Natural killer cell (primary cell): Measurements from ENCODE around the gene FAM186B. TPM values are rescaled to one million over a fixed set of nuclear protein-coding genes. Genes with fewer than 3 reads are reported as not detected.

Source experiments
- ATAC-seq, 3 donors: fragments of 150-1000 bp in 2 of 3; fragments of 200-7000 bp in 1 of 3; cut with Tn5 transposase; 1 replicate in 1 of 3; 2 replicates in 2 of 3; pipeline ENCODE4 v1.10.0; 2021; ENCODE audit warnings: mild to moderate bottlenecking in 2 of 3, moderate library complexity in 2 of 3
- DNase-seq, 2 donors: peaks; one replicate each; pipeline versions ENCODE4 v3.0.0 to v3.0.0-alpha.2; 2013 to 2021; ENCODE audit warnings: mixed read lengths in 1 of 2
- H3K27ac ChIP-seq: one replicate; pipeline ENCODE4 v1.5.1; 2013; ENCODE audit warnings: mild to moderate bottlenecking, low read length
- H3K27me3 ChIP-seq: one replicate; pipeline ENCODE4 v1.6.1; 2013; ENCODE audit warnings: low read length; ENCODE audit not compliant: control insufficient read depth, insufficient read depth
- H3K36me3 ChIP-seq: one replicate; pipeline ENCODE4 v1.6.1; 2013; ENCODE audit warnings: low read length; ENCODE audit not compliant: control insufficient read depth, insufficient read depth
- H3K4me1 ChIP-seq: one replicate; pipeline ENCODE4 v1.6.1; 2013; ENCODE audit warnings: low read length; ENCODE audit not compliant: control insufficient read depth, insufficient read depth
- H3K4me3 ChIP-seq: one replicate; pipeline ENCODE4 v1.5.1; 2013; ENCODE audit warnings: low read length
- H3K9me3 ChIP-seq: one replicate; pipeline ENCODE4 v1.6.1; 2013; ENCODE audit warnings: low read length; ENCODE audit not compliant: control insufficient read depth, insufficient read depth
- H3K27ac Mint-ChIP-seq, 2 donors: one replicate each; pipeline ENCODE4 v1.8.0; 2022; ENCODE audit warnings: mild to moderate bottlenecking in 2 of 2, mixed read lengths in 2 of 2, moderate library complexity in 1 of 2
- H3K27me3 Mint-ChIP-seq, 2 donors: one replicate each; pipeline ENCODE4 v1.8.0; 2022; ENCODE audit warnings: low read depth in 2 of 2, mixed read lengths in 2 of 2
- H3K36me3 Mint-ChIP-seq: one replicate; pipeline ENCODE4 v1.8.0; 2022; ENCODE audit warnings: mixed read lengths
- H3K4me1 Mint-ChIP-seq, 2 donors: one replicate each; pipeline ENCODE4 v1.8.0; 2022; ENCODE audit warnings: mixed read lengths in 2 of 2
- H3K4me3 Mint-ChIP-seq: one replicate; pipeline ENCODE4 v1.8.0; 2022; ENCODE audit warnings: mild to moderate bottlenecking, moderate library complexity, mixed read lengths
- H3K9me3 Mint-ChIP-seq, 2 donors: one replicate each; pipeline ENCODE4 v1.8.0; 2022; ENCODE audit warnings: mixed read lengths in 2 of 2
- CTCF ChIP-seq: fragments of 200-600 bp; IDR thresholded peaks from one replicate; pipeline ENCODE4 v1.8.0; 2022; ENCODE audit warnings: antibody characterized with exemption
- WGBS: methylation state at CpG from one replicate; pipeline ENCODE4 v1.1.7; 2013; ENCODE audit warnings: missing lambda C conversion rate; ENCODE audit not compliant: insufficient coverage; 5-methylcytosine and 5-hydroxymethylcytosine counted together
- intact Hi-C: fragments of 100-400 bp; cut with micrococcal nuclease; formaldehyde crosslinking; loops from one replicate; pipeline ENCODE4 v1.14.2; 2022
- total RNA-seq, 4 donors: library from RNA; stranded (reverse); fragments of 120-200 nt in 1 of 4; gene quantifications; one replicate each; pipeline versions ENCODE4 v1.2.3 to v1.2.4, GENCODE V29; 2013 to 2022

Gene FAM186B
- total RNA-seq, 3 donors from 2014 or later (not counting 1 experiment from before 2014, with no cell fraction given): 0.56 to 0.85 (median 0.77) TPM

DNA sequence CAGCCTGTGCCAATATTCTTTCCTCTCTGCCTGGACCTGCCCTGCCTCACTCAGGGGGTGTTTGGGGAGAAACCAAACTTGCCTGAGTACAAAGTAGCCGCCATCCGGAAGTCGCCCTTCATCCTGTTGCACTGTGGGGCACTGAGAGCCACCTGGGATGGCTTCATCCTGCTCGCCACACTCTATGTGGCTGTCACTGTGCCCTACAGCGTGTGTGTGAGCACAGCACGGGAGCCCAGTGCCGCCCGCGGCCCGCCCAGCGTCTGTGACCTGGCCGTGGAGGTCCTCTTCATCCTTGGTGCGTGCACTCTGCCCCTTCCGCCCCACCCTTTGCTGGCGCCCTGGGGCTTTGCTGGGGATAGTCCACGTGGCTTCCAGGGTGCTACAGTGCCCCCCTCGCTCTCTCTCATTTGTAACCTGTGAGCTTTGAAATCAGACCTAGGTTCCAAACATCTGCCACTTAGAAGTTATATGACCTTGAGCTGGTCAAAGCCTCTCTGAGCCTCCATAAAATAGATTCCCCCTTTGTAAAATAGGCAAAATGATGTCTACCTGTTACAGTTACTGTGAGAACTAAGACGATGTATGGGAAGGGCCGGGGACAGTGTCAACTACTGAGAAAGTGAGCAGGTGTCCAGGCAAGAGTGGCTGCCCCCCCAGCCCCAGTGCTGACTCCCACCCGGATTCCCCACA, 62.1 kb downstream of the FAM186B start:
- Histone ChIP-seq H3K9me3 (no peaks in the 10 kb centered on the region), H3K27ac (no peak overlapping the region), H3K4me1 (peaks cover 11% of the 10 kb centered on the region), H3K27me3 (peaks cover 13% of the 10 kb centered on the region), H3K4me3 (no peak overlapping the region), H3K36me3 (no peaks in the 10 kb centered on the region)
- no peak for DNase-seq
- Mint-ChIP-seq H3K36me3 (no peaks in the 10 kb centered on the region), H3K27ac (no peak overlapping the region), H3K4me3 (no peak overlapping the region), H3K4me1 (peaks cover 0 to 20% of the 10 kb centered on the region in 2 donors), H3K9me3 (no peaks in the 10 kb centered on the region), H3K27me3 (peaks cover 14 to 37% of the 10 kb centered on the region in 2 donors)
- 67% methylated on average over 20 of the region's 20 CpGs for WGBS
- intact Hi-C loops: no loop called here
- ATAC-seq: no peak
- no peak for TF ChIP-seq CTCF

- peaks cover 19% of the 10 kb centered on the region for H3K27me3 ChIP-seq
- H3K27ac ChIP-seq: no peak overlapping the region
- H3K4me1 ChIP-seq: peaks cover 16% of the 10 kb centered on the region
- no peaks in the 10 kb centered on the region for H3K9me3 Mint-ChIP-seq
- no peaks in the 10 kb centered on the region for H3K9me3 ChIP-seq
- peaks cover 0 to 18% of the 10 kb centered on the region in 2 donors for H3K4me1 Mint-ChIP-seq
- no peaks in the 10 kb centered on the region for H3K36me3 Mint-ChIP-seq
- no peak overlapping the region for H3K4me3 Mint-ChIP-seq
- no peak overlapping the region for H3K27ac Mint-ChIP-seq
- H3K36me3 ChIP-seq: no peaks in the 10 kb centered on the region
- H3K27me3 Mint-ChIP-seq: peaks cover 14 to 34% of the 10 kb centered on the region in 2 donors
- WGBS: 96% methylated on average over 15 of the region's 15 CpGs
- no peak for ATAC-seq
- intact Hi-C loops: no loop called here
- DNase-seq: no peak
- no peak for TF ChIP-seq CTCF
- no peak overlapping the region for H3K4me3 ChIP-seq
Measured at GRCh38 chr12:49542592-49543160, 62.8 kb downstream of the FAM186B start.

DNA sequence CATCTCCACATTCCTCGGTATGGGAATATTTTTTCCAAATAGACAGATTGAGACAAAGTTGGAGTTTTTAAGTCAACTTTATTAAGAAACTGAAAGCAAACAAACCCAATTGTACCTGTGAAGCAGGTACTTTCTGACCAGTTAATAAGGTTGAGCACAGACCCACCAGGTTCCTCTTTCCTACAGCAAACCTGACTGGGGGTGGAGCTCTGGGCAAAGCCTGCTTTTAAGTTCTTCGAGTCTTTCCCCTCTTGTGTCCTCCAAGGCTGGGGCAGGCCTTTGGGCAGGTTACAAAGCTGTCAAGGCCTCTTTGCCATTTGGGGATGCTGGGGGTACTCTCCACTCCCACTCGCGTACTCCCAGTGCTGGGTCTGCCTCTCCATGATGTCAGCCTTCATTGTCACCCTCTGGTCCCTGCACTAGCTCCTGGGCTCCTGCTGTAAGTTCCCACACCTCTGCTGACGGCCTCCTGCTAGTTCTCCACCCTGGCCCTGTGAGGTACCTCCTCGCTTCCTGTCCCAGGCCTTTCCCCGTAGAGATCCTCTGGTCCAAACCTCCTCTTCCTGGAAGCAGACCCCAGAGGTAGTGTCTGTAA, 63.4 kb downstream of the FAM186B start:
- H3K36me3 Mint-ChIP-seq: no peaks in the 10 kb centered on the region
- no peaks in the 10 kb centered on the region for H3K9me3 ChIP-seq
- no peak overlapping the region for H3K27ac Mint-ChIP-seq
- 86% methylated on average over 6 of the region's 7 CpGs for WGBS
- intact Hi-C loops: no loop called here
- H3K27ac ChIP-seq: no peak overlapping the region
- H3K9me3 Mint-ChIP-seq: no peaks in the 10 kb centered on the region
- no peak overlapping the region for H3K4me3 ChIP-seq
- H3K27me3 Mint-ChIP-seq: peaks cover 18 to 33% of the 10 kb centered on the region in 2 donors
- no peak for DNase-seq
- peak overlapping the region; percentile 47 for H3K4me3 Mint-ChIP-seq
- H3K27me3 ChIP-seq: peaks cover 23% of the 10 kb centered on the region
- H3K4me1 Mint-ChIP-seq: peaks cover 0 to 21% of the 10 kb centered on the region in 2 donors
- ATAC-seq: no peak
- no peak for TF ChIP-seq CTCF
- H3K4me1 ChIP-seq: peaks cover 20% of the 10 kb centered on the region
- H3K36me3 ChIP-seq: no peaks in the 10 kb centered on the region
